Astrocyte (in vitro differentiated cells and primary cell): ENCODE results near the gene KCTD21. TPM values are rescaled to one million over a fixed set of nuclear protein-coding genes. Genes with fewer than 3 reads are reported as not detected.

Experiments
- DNase-seq: peaks from one replicate; pipeline ENCODE4 v3.0.0-alpha.2; 2010; ENCODE audit warnings: low read depth
- FAIRE-seq: peaks from 2 replicates; lab custom pipeline; 2011; peaks lifted over from hg19 to GRCh38; lab: Jason Lieb, UNC
- H2AFZ ChIP-seq: 2 replicates; pipeline ENCODE4 v1.6.0; 2012; ENCODE audit warnings: low read depth, low read length, inconsistent platforms
- H3K27ac ChIP-seq: 2 replicates; pipeline ENCODE4 v1.5.1; 2011; ENCODE audit warnings: low read depth, low read length, inconsistent platforms
- H3K27me3 ChIP-seq: 2 replicates; pipeline ENCODE4 v1.6.0; 2011; ENCODE audit warnings: low read length, inconsistent platforms; ENCODE audit not compliant: insufficient read depth
- H3K36me3 ChIP-seq: 2 replicates; pipeline ENCODE4 v1.5.1; 2011; ENCODE audit warnings: low read length, inconsistent platforms; ENCODE audit not compliant: insufficient read depth
- H3K4me1 ChIP-seq: 2 replicates; pipeline ENCODE4 v1.5.1; 2011; ENCODE audit warnings: low read length, inconsistent platforms; ENCODE audit not compliant: insufficient read depth
- H3K4me2 ChIP-seq: 2 replicates; pipeline ENCODE4 v1.6.0; 2012; ENCODE audit warnings: low read length, inconsistent platforms
- H3K4me3 ChIP-seq: 2 replicates; pipeline ENCODE4 v1.5.1; 2011; ENCODE audit warnings: low read depth, mild to moderate bottlenecking, low read length, inconsistent platforms; ENCODE audit not compliant: insufficient read depth
- H3K79me2 ChIP-seq: 2 replicates; pipeline ENCODE4 v1.6.0; 2012; ENCODE audit warnings: mild to moderate bottlenecking, low read length, inconsistent platforms; ENCODE audit not compliant: insufficient read depth
- H3K9ac ChIP-seq: 2 replicates; pipeline ENCODE4 v1.6.0; 2012; ENCODE audit warnings: mild to moderate bottlenecking, low read length, inconsistent platforms
- H3K9me3 ChIP-seq: 2 replicates; pipeline ENCODE4 v1.5.1; 2012; ENCODE audit warnings: low read depth, mild to moderate bottlenecking, low read length, inconsistent platforms; ENCODE audit not compliant: insufficient read depth
- H4K20me1 ChIP-seq: 2 replicates; pipeline ENCODE4 v1.6.0; 2012; ENCODE audit warnings: low read length, inconsistent platforms; ENCODE audit not compliant: insufficient read depth
- H3K27ac Mint-ChIP-seq: one replicate; pipeline ENCODE4 v1.8.0; 2021; ENCODE audit warnings: mild to moderate bottlenecking, mixed read lengths; ENCODE audit not compliant: unreplicated experiment
- H3K27me3 Mint-ChIP-seq: one replicate; pipeline ENCODE4 v1.8.0; 2021; ENCODE audit warnings: low read depth, mixed read lengths; ENCODE audit not compliant: unreplicated experiment
- H3K36me3 Mint-ChIP-seq: one replicate; pipeline ENCODE4 v1.8.0; 2021; ENCODE audit warnings: low read depth, mixed read lengths; ENCODE audit not compliant: unreplicated experiment
- H3K4me1 Mint-ChIP-seq: one replicate; pipeline ENCODE4 v1.8.0; 2021; ENCODE audit warnings: low read depth, mixed read lengths; ENCODE audit not compliant: unreplicated experiment
- H3K4me3 Mint-ChIP-seq: one replicate; pipeline ENCODE4 v1.8.0; 2021; ENCODE audit warnings: mild to moderate bottlenecking, moderate library complexity, mixed read lengths; ENCODE audit not compliant: unreplicated experiment
- H3K9me3 Mint-ChIP-seq: one replicate; pipeline ENCODE4 v1.8.0; 2021; ENCODE audit warnings: mild to moderate bottlenecking, mixed read lengths; ENCODE audit not compliant: unreplicated experiment
- EZH2 ChIP-seq: IDR thresholded peaks from 2 replicates; pipeline ENCODE4 v1.6.1; 2012; ENCODE audit warnings: mild to moderate bottlenecking, low read length, inconsistent platforms; ENCODE audit not compliant: insufficient read depth
- total RNA-seq: library from RNA; stranded (reverse); gene quantifications from 2 replicates; pipeline ENCODE4 v1.2.1, GENCODE V29; 2021
- TF ChIP-seq, protein P1 (sequence below): IDR thresholded peaks from 2 replicates; pipeline ENCODE4 v1.5.1; 2011; ENCODE audit warnings: low read depth, mild to moderate bottlenecking, inconsistent platforms, low read length, moderate library complexity; ENCODE audit not compliant: insufficient read depth

The KCTD21 gene
- total RNA-seq, 1 donor from 2014 or later: 14.0 TPM

DNA sequence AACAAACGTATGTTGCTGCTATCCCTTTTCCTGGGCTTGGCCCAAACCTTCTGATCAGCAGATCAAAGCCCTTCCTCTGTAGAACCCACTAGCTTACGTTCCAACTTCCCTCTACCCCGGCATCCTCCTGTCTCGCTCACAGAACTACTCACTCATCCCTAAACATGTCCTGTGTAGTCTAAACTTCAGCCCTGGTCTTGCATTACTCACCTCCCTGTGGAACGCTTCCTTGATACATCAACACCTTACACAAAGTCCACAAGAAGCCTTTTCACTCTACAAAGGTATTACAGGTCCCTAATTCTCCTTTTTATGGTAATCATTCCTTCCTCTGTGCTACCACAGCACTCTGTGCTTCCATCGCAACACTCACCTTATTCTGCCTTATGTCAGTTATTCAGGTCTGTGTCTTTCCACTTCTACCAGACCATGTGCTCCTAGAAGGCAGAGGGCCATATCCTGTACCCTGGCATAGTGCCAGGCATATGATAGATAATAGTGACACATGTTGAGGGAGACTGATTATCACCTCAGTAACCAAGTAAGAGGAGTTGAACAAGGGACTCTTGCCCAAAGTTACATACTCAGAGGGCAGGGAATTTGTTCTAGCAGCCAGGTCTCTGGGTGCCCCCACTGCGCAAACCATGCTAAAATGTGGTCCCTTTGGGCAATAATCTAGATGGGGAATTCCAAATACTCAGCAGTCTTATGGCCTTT, 41.9 kb upstream of the KCTD21 start:
- Mint-ChIP-seq H3K27me3 (no peaks in the 10 kb centered on the region), H3K9me3 (peaks cover under 1% of the 10 kb centered on the region), H3K36me3 (peaks cover 3% of the 10 kb centered on the region), H3K4me1 (peaks cover 18% of the 10 kb centered on the region), H3K27ac (no peak overlapping the region), H3K4me3 (no peak overlapping the region)
- H3K4me3 ChIP-seq: no peak overlapping the region
- no peaks in the 10 kb centered on the region for H3K36me3 ChIP-seq
- H3K79me2 ChIP-seq: no peaks in the 10 kb centered on the region
- H3K4me2 ChIP-seq: no peak overlapping the region
- H3K9me3 ChIP-seq: no peaks in the 10 kb centered on the region
- FAIRE-seq: no peak
- H3K27me3 ChIP-seq: no peaks in the 10 kb centered on the region
- peaks cover 13% of the 10 kb centered on the region for H4K20me1 ChIP-seq
- H3K4me1 ChIP-seq: no peaks in the 10 kb centered on the region
- H3K27ac ChIP-seq: no peak overlapping the region
- H2AFZ ChIP-seq: no peak overlapping the region
- DNase-seq: no peak
- TF ChIP-seq, protein P1, sequence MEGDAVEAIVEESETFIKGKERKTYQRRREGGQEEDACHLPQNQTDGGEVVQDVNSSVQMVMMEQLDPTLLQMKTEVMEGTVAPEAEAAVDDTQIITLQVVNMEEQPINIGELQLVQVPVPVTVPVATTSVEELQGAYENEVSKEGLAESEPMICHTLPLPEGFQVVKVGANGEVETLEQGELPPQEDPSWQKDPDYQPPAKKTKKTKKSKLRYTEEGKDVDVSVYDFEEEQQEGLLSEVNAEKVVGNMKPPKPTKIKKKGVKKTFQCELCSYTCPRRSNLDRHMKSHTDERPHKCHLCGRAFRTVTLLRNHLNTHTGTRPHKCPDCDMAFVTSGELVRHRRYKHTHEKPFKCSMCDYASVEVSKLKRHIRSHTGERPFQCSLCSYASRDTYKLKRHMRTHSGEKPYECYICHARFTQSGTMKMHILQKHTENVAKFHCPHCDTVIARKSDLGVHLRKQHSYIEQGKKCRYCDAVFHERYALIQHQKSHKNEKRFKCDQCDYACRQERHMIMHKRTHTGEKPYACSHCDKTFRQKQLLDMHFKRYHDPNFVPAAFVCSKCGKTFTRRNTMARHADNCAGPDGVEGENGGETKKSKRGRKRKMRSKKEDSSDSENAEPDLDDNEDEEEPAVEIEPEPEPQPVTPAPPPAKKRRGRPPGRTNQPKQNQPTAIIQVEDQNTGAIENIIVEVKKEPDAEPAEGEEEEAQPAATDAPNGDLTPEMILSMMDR: no peak
- TF ChIP-seq EZH2: no peak
- no peak overlapping the region for H3K9ac ChIP-seq

DNA sequence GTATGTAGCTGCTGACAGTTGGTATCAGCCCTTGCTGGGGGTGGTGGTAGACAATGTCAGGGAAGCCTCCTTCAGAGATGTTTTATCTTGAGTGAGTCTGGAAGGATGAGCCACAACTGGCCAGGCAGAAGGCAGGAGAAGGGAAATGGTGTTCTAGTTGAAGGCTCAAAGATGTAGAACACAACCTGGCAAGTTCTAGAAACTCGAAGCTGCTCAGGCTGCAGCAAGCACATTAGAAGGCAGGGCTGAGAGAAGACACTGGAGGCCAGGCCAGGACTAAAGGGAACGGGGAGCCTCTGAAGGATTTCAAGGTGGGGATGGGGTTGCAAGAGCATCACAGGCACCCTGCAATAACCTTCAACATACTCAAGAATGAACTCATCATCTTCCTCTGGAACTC, 40.7 kb upstream of the KCTD21 start:
- Histone ChIP-seq H3K9ac (no peak overlapping the region), H3K36me3 (peaks cover 3% of the 10 kb centered on the region), H3K4me3 (no peak overlapping the region), H3K79me2 (no peaks in the 10 kb centered on the region), H3K27me3 (no peaks in the 10 kb centered on the region), H4K20me1 (peaks cover 13% of the 10 kb centered on the region), H3K9me3 (no peaks in the 10 kb centered on the region), H2AFZ (no peak overlapping the region), H3K4me1 (no peaks in the 10 kb centered on the region), H3K4me2 (no peak overlapping the region), H3K27ac (no peak overlapping the region)
- DNase-seq: no peak
- peaks cover 15% of the 10 kb centered on the region for H3K4me1 Mint-ChIP-seq
- H3K9me3 Mint-ChIP-seq: no peaks in the 10 kb centered on the region
- TF ChIP-seq, protein P1: no peak
- no peak for TF ChIP-seq EZH2
- no peaks in the 10 kb centered on the region for H3K27me3 Mint-ChIP-seq
- no peak overlapping the region for H3K4me3 Mint-ChIP-seq
- H3K36me3 Mint-ChIP-seq: peaks cover 10% of the 10 kb centered on the region
- H3K27ac Mint-ChIP-seq: no peak overlapping the region
- FAIRE-seq: no peak

DNA sequence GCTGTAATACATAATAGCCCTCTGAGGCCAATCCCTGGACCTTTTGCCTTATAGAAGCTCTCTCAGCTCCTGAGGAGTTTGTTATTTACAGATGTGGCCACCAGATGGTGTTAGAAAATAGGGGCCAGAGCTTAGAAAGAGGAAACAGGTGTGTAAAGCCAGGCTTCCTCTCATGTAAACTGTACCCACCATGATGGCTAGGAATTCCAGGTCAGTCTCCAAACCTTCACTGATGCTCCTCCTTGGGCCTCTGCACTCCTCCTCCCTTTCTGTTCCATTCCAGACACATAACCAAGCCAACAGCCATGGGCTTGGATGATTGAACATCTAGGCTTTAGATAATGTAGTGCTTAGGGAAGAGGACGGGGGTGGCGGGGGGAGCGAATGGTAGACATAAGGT, 40.0 kb upstream of the KCTD21 start:
- H3K27me3 ChIP-seq: no peaks in the 10 kb centered on the region
- H3K9me3 Mint-ChIP-seq: no peaks in the 10 kb centered on the region
- H3K79me2 ChIP-seq: no peaks in the 10 kb centered on the region
- H3K36me3 Mint-ChIP-seq: peaks cover 10% of the 10 kb centered on the region
- no peak overlapping the region for H3K4me2 ChIP-seq
- H3K27ac ChIP-seq: no peak overlapping the region
- FAIRE-seq (no peak), DNase-seq (peak; percentile 11)
- no peak overlapping the region for H3K9ac ChIP-seq
- H2AFZ ChIP-seq: no peak overlapping the region
- H3K36me3 ChIP-seq: peaks cover 3% of the 10 kb centered on the region
- H3K4me1 ChIP-seq: no peaks in the 10 kb centered on the region
- no peak overlapping the region for H3K4me3 Mint-ChIP-seq
- H4K20me1 ChIP-seq: peaks cover 13% of the 10 kb centered on the region
- no peak overlapping the region for H3K27ac Mint-ChIP-seq
- H3K4me3 ChIP-seq: no peak overlapping the region
- H3K4me1 Mint-ChIP-seq: peaks cover 12% of the 10 kb centered on the region
- no peaks in the 10 kb centered on the region for H3K9me3 ChIP-seq
- H3K27me3 Mint-ChIP-seq: no peaks in the 10 kb centered on the region
- TF ChIP-seq, protein P1: peak; percentile 53
- TF ChIP-seq EZH2: no peak
